Measurements from ENCODE around the gene RTN4RL2.

The RTN4RL2 gene

GRCh38 chr11:57463671-57464538 lies 3.6 kb downstream of the RTN4RL2 start:
- H3K9ac ChIP-seq, result no peak overlapping the region
- H3K36me3 ChIP-seq (ENCODE audit: insufficient read depth), result no peaks in the 10 kb centered on the region
- H3K27me3 ChIP-seq (ENCODE audit: insufficient read depth, low read depth), result peaks cover 11% of the 10 kb centered on the region
- no peak overlapping the region for H3K4me3 ChIP-seq (IDR thresholded peaks at IDR 0.05; ENCODE audit: insufficient read depth, low read depth, low read length)
- H4K20me1 ChIP-seq (ENCODE audit: insufficient read depth), result no peaks in the 10 kb centered on the region
- H3K4me1 ChIP-seq (ENCODE audit: low read depth, poor library complexity, severe bottlenecking), result peaks cover 9% of the 10 kb centered on the region
- TF ChIP-seq CTCF (conservative IDR thresholded peaks at IDR 0.05; ENCODE audit: low read depth, low read length), result no peak
- H3K79me2 ChIP-seq (ENCODE audit: insufficient read depth, low read depth), result no peaks in the 10 kb centered on the region
- H3K4me2 ChIP-seq, result no peak overlapping the region
- H2AFZ ChIP-seq (ENCODE audit: low read depth), result no peak overlapping the region
- H3K27ac ChIP-seq, result no peak overlapping the region

GRCh38 chr11:57464539-57465181 lies 4.3 kb downstream of the RTN4RL2 start:
- Histone ChIP-seq H3K27me3 (ENCODE audit: insufficient read depth, low read depth) (peaks cover 3% of the 10 kb centered on the region), H3K79me2 (ENCODE audit: insufficient read depth, low read depth) (no peaks in the 10 kb centered on the region), H3K4me2 (no peak overlapping the region), H3K4me1 (ENCODE audit: low read depth, poor library complexity, severe bottlenecking) (peaks cover 5% of the 10 kb centered on the region), H3K36me3 (ENCODE audit: insufficient read depth) (no peaks in the 10 kb centered on the region), H4K20me1 (ENCODE audit: insufficient read depth) (no peaks in the 10 kb centered on the region), H2AFZ (ENCODE audit: low read depth) (no peak overlapping the region), H3K4me3 (IDR thresholded peaks at IDR 0.05; ENCODE audit: insufficient read depth, low read depth, low read length) (no peak overlapping the region), H3K27ac (no peak overlapping the region), H3K9ac (no peak overlapping the region)
- TF ChIP-seq CTCF (conservative IDR thresholded peaks at IDR 0.05; ENCODE audit: low read depth, low read length), result no peak

GRCh38 chr11:57466680-57467079 lies 6.4 kb downstream of the RTN4RL2 start:
- Histone ChIP-seq H3K36me3 (ENCODE audit: insufficient read depth) (no peaks in the 10 kb centered on the region), H3K27ac (no peak overlapping the region), H3K4me3 (IDR thresholded peaks at IDR 0.05; ENCODE audit: insufficient read depth, low read depth, low read length) (no peak overlapping the region), H4K20me1 (ENCODE audit: insufficient read depth) (no peaks in the 10 kb centered on the region), H3K9ac (no peak overlapping the region), H2AFZ (ENCODE audit: low read depth) (no peak overlapping the region), H3K4me2 (no peak overlapping the region), H3K79me2 (ENCODE audit: insufficient read depth, low read depth) (no peaks in the 10 kb centered on the region), H3K4me1 (ENCODE audit: low read depth, poor library complexity, severe bottlenecking) (no peaks in the 10 kb centered on the region), H3K27me3 (ENCODE audit: insufficient read depth, low read depth) (no peaks in the 10 kb centered on the region)
- no peak for TF ChIP-seq CTCF (conservative IDR thresholded peaks at IDR 0.05; ENCODE audit: low read depth, low read length)

GRCh38 chr11:57467508-57468157 lies 7.3 kb downstream of the RTN4RL2 start:
- Histone ChIP-seq H3K27ac (no peak overlapping the region), H3K4me3 (IDR thresholded peaks at IDR 0.05; ENCODE audit: insufficient read depth, low read depth, low read length) (no peak overlapping the region), H3K4me2 (no peak overlapping the region), H3K36me3 (ENCODE audit: insufficient read depth) (no peaks in the 10 kb centered on the region), H3K79me2 (ENCODE audit: insufficient read depth, low read depth) (no peaks in the 10 kb centered on the region), H3K9ac (no peak overlapping the region), H3K27me3 (ENCODE audit: insufficient read depth, low read depth) (no peaks in the 10 kb centered on the region), H2AFZ (ENCODE audit: low read depth) (no peak overlapping the region), H4K20me1 (ENCODE audit: insufficient read depth) (no peaks in the 10 kb centered on the region), H3K4me1 (ENCODE audit: low read depth, poor library complexity, severe bottlenecking) (no peaks in the 10 kb centered on the region)
- no peak for TF ChIP-seq CTCF (conservative IDR thresholded peaks at IDR 0.05; ENCODE audit: low read depth, low read length)

All from KMS-11 (cell line).